ENCODE data around the gene PLCB1. TPM values are rescaled to one million over a fixed set of nuclear protein-coding genes. Genes with fewer than 3 reads are reported as not detected.
A peak's percentile ranks its signal among the peaks of the same experiment; 100 is the strongest.

PLCB1 gene
- total and polyA plus RNA-seq, 3 experiments from 2014 or later: 8.5 to 9.9 (median 8.8) TPM

DNA sequence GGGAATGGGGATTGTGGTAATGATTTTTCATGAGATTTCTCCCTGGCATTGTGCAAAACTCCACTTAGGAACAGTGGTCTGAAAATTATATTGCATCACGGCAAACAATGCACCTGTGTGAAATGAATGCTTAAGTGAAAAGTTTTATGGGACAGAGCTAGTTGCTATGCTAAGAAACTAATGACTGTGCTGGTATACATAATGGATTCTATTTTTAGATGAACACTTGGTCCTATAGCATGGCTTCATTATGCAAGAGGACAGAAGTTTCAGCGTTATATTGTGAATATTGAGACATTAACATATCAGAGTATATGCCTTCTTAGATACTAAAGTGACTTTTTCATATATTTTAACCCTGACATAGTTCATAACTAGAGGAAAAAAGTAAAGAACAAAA, 30.5 kb downstream of the PLCB1 start:
- peaks cover 0 to 4% of the 10 kb centered on the region in 2 donors for H3K27me3 Mint-ChIP-seq
- no peaks in the 10 kb centered on the region for H3K27me3 ChIP-seq (ENCODE audit: insufficient read depth, low read length, poor library complexity, severe bottlenecking)
- H3K4me3 ChIP-seq (ENCODE audit: low read length): no peak overlapping the region
- no peak overlapping the region for H3K4me3 Mint-ChIP-seq
- H3K27ac Mint-ChIP-seq: peak overlapping the region in 3 of 8 donors; percentile 1 to 42 (median 37)
- no peak for DNase-seq
- H3K4me1 ChIP-seq (ENCODE audit: insufficient read depth, low read length): peaks cover 5% of the 10 kb centered on the region
- H3K9me3 Mint-ChIP-seq: peaks cover 0 to 2% (median 0%) of the 10 kb centered on the region in 5 donors
- no peaks in the 10 kb centered on the region for H3K36me3 ChIP-seq (ENCODE audit: insufficient read depth, low read length)
- ChIA-PET POLR2A (interaction anchor here (1.2 kb wide), 1 partner anchor 10 kb away, joined by 3 read pairs; no protein-coding TSS in a partner anchor), CTCF (interaction anchor here (1.2 to 1.3 kb wide), 2 partner anchors 9 to 26 kb away, joined by 3 to 4 read pairs; no protein-coding TSS in a partner anchor)
- no peaks in the 10 kb centered on the region for H3K9me3 ChIP-seq (ENCODE audit: low read length)
- no peak overlapping the region for H3K27ac ChIP-seq (ENCODE audit: low read depth, low read length)
- peaks cover 23 to 28% (median 26%) of the 10 kb centered on the region in 3 donors for H3K4me1 Mint-ChIP-seq
- H3K36me3 Mint-ChIP-seq: peaks cover 2 to 10% (median 2%) of the 10 kb centered on the region in 3 donors

DNA sequence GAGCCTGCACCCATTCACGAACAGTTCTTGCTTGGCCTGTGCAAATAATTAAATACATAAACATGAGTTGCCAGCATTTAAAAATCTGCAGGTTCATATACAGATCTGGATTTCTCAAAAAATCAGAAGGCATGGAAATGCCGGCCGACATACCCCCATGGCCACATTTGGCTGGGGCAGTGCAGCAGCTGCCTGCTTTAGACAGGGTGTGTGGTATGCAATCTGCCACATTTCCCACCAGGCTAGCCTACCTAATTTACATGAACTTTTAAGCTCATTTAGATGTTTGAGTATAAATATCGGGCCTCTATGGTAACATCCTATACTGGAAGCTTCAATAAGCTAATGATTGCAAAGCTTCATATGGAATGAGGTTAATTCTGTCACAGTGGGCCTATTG, 31.5 kb downstream of the PLCB1 start:
- Mint-ChIP-seq H3K9me3 (peaks cover 0 to 2% (median 0%) of the 10 kb centered on the region in 5 donors), H3K4me3 (no peak overlapping the region), H3K36me3 (peaks cover 2 to 10% (median 2%) of the 10 kb centered on the region in 3 donors), H3K4me1 (peaks cover 23 to 26% (median 24%) of the 10 kb centered on the region in 3 donors), H3K27me3 (peaks cover 0 to 4% of the 10 kb centered on the region in 2 donors), H3K27ac (no peak overlapping the region)
- no peaks in the 10 kb centered on the region for H3K9me3 ChIP-seq (ENCODE audit: low read length)
- H3K4me3 ChIP-seq (ENCODE audit: low read length): no peak overlapping the region
- POLR2A ChIA-PET: no interaction called here
- CTCF ChIA-PET: interaction anchor here (1.2 kb wide), 1 partner anchor 32 kb away, joined by 3 read pairs; no protein-coding TSS in a partner anchor
- no peak for DNase-seq
- H3K36me3 ChIP-seq (ENCODE audit: insufficient read depth, low read length): no peaks in the 10 kb centered on the region
- no peak overlapping the region for H3K27ac ChIP-seq (ENCODE audit: low read depth, low read length)
- H3K4me1 ChIP-seq (ENCODE audit: insufficient read depth, low read length): peaks cover 5% of the 10 kb centered on the region
- H3K27me3 ChIP-seq (ENCODE audit: insufficient read depth, low read length, poor library complexity, severe bottlenecking): no peaks in the 10 kb centered on the region

DNA sequence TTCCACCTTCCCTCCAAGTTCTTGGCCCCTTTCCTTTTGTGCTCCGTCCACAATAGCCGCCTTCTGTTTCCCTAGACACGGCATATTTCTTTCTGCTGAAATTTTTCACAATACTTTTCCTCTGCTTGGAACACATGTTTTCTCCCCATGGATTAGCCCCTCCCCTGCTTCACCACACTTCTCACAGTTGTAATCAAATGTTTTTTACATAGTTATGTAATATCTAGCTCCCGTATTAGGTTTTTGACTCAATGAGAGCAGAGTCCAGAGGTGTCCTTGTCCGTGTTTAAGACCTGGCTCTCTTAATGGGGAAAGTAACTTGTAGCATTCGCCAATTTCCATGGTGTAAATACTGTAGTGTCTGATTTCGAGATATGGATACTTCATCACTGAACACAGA, 34.7 kb downstream of the PLCB1 start:
- ChIA-PET POLR2A (no interaction called here), CTCF (no interaction called here)
- H3K4me3 ChIP-seq (ENCODE audit: low read length): no peak overlapping the region
- no peaks in the 10 kb centered on the region for H3K9me3 Mint-ChIP-seq
- no peak overlapping the region for H3K27ac ChIP-seq (ENCODE audit: low read depth, low read length)
- H3K36me3 Mint-ChIP-seq: peaks cover 0 to 5% (median 0%) of the 10 kb centered on the region in 3 donors
- H3K4me3 Mint-ChIP-seq: peak overlapping the region in 1 of 7 donors; percentile 6
- peaks cover 16 to 22% (median 17%) of the 10 kb centered on the region in 3 donors for H3K4me1 Mint-ChIP-seq
- H3K27ac Mint-ChIP-seq: no peak overlapping the region
- no peaks in the 10 kb centered on the region for H3K27me3 ChIP-seq (ENCODE audit: insufficient read depth, low read length, poor library complexity, severe bottlenecking)
- H3K27me3 Mint-ChIP-seq: no peaks in the 10 kb centered on the region
- no peak for DNase-seq
- no peaks in the 10 kb centered on the region for H3K4me1 ChIP-seq (ENCODE audit: insufficient read depth, low read length)
- H3K36me3 ChIP-seq (ENCODE audit: insufficient read depth, low read length): no peaks in the 10 kb centered on the region
- H3K9me3 ChIP-seq (ENCODE audit: low read length): no peaks in the 10 kb centered on the region

DNA sequence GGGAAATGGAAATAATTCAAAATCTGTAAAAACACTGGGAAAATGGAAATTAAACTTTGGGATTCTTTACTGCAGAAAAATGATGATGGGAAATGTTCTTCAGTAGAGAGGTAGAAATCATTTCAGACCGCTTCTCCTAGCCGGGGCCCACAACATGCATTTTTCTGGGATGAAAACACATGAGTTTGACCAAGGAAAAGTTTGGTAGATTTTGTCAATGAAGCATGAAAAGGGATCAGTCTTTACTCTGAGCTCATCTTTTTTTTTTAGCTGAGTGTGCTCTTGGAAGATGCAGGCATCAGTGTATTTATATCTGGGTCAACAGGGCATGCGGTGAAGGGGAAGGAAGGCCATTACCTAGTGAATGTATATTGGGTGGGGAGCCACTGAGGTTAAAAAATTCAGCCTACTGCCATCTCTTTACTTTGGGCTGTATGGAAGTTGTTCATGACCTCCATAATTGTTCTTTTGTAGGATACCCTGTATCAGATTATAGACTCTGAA, 36.8 kb downstream of the PLCB1 start:
- Mint-ChIP-seq H3K36me3 (peaks cover 0 to 12% (median 2%) of the 10 kb centered on the region in 3 donors), H3K27me3 (no peaks in the 10 kb centered on the region), H3K4me3 (no peak overlapping the region), H3K27ac (no peak overlapping the region), H3K4me1 (peaks cover 8 to 22% (median 13%) of the 10 kb centered on the region in 3 donors), H3K9me3 (no peaks in the 10 kb centered on the region)
- ChIA-PET CTCF (no interaction called here), POLR2A (no interaction called here)
- no peak for DNase-seq
- Histone ChIP-seq H3K36me3 (ENCODE audit: insufficient read depth, low read length) (no peaks in the 10 kb centered on the region), H3K9me3 (ENCODE audit: low read length) (no peaks in the 10 kb centered on the region), H3K4me3 (ENCODE audit: low read length) (no peak overlapping the region), H3K4me1 (ENCODE audit: insufficient read depth, low read length) (no peaks in the 10 kb centered on the region), H3K27ac (ENCODE audit: low read depth, low read length) (no peak overlapping the region), H3K27me3 (ENCODE audit: insufficient read depth, low read length, poor library complexity, severe bottlenecking) (no peaks in the 10 kb centered on the region)

DNA sequence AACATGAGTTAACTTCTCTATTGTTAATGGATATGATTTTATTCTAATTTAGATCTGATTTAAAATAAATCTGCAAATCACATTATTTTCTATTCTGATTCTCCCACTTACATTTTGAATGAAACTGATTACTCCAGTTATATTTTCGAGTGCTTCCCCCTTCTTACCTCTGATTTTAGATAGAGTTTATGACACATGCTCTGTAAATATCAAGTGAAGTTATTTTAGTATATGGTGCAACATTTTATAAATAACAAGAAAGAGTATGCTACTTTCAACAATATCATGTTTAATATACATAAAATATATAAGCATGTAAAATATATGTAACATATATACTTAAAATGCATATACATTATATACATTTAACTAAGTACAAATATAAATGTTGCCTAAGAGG, 38.9 kb downstream of the PLCB1 start:
- Mint-ChIP-seq H3K9me3 (no peaks in the 10 kb centered on the region), H3K27me3 (no peaks in the 10 kb centered on the region), H3K4me3 (no peak overlapping the region), H3K36me3 (peaks cover 0 to 15% (median 2%) of the 10 kb centered on the region in 3 donors), H3K4me1 (peaks cover 15 to 25% (median 17%) of the 10 kb centered on the region in 3 donors), H3K27ac (no peak overlapping the region)
- Histone ChIP-seq H3K36me3 (ENCODE audit: insufficient read depth, low read length) (no peaks in the 10 kb centered on the region), H3K4me3 (ENCODE audit: low read length) (no peak overlapping the region), H3K9me3 (ENCODE audit: low read length) (no peaks in the 10 kb centered on the region), H3K27ac (ENCODE audit: low read depth, low read length) (no peak overlapping the region), H3K27me3 (ENCODE audit: insufficient read depth, low read length, poor library complexity, severe bottlenecking) (no peaks in the 10 kb centered on the region), H3K4me1 (ENCODE audit: insufficient read depth, low read length) (no peaks in the 10 kb centered on the region)
- CTCF ChIA-PET: no interaction called here
- POLR2A ChIA-PET: no interaction called here
- no peak for DNase-seq

DNA sequence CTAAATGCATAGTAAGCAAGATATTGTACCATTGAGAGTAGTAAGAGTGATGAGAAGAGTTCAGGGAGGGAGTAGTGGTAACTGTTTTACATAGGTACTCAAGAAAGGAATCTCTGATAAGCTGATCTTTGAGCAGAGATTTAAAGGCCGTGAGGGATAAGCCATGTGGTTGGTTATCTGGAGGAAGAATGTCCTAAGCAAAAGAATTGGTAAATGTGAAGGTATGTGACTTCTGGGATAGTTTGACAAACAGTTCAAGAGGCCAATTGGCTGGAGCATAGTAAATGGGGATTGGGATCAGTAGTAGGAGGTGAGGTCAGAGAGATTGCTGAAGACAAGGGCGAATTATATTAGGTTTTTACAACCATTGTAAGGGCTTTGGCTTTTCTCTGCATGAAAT, 40.1 kb downstream of the PLCB1 start:
- POLR2A ChIA-PET: no interaction called here
- H3K27me3 Mint-ChIP-seq: no peaks in the 10 kb centered on the region
- Histone ChIP-seq H3K27ac (ENCODE audit: low read depth, low read length) (no peak overlapping the region), H3K36me3 (ENCODE audit: insufficient read depth, low read length) (no peaks in the 10 kb centered on the region), H3K4me3 (ENCODE audit: low read length) (no peak overlapping the region), H3K4me1 (ENCODE audit: insufficient read depth, low read length) (no peaks in the 10 kb centered on the region), H3K27me3 (ENCODE audit: insufficient read depth, low read length, poor library complexity, severe bottlenecking) (no peaks in the 10 kb centered on the region), H3K9me3 (ENCODE audit: low read length) (no peaks in the 10 kb centered on the region)
- no peak overlapping the region for H3K27ac Mint-ChIP-seq
- H3K36me3 Mint-ChIP-seq: peaks cover 0 to 14% (median 2%) of the 10 kb centered on the region in 3 donors
- H3K4me3 Mint-ChIP-seq: no peak overlapping the region
- no peaks in the 10 kb centered on the region for H3K9me3 Mint-ChIP-seq
- H3K4me1 Mint-ChIP-seq: peaks cover 16 to 25% (median 17%) of the 10 kb centered on the region in 3 donors
- CTCF ChIA-PET: no interaction called here
- DNase-seq: no peak

DNA sequence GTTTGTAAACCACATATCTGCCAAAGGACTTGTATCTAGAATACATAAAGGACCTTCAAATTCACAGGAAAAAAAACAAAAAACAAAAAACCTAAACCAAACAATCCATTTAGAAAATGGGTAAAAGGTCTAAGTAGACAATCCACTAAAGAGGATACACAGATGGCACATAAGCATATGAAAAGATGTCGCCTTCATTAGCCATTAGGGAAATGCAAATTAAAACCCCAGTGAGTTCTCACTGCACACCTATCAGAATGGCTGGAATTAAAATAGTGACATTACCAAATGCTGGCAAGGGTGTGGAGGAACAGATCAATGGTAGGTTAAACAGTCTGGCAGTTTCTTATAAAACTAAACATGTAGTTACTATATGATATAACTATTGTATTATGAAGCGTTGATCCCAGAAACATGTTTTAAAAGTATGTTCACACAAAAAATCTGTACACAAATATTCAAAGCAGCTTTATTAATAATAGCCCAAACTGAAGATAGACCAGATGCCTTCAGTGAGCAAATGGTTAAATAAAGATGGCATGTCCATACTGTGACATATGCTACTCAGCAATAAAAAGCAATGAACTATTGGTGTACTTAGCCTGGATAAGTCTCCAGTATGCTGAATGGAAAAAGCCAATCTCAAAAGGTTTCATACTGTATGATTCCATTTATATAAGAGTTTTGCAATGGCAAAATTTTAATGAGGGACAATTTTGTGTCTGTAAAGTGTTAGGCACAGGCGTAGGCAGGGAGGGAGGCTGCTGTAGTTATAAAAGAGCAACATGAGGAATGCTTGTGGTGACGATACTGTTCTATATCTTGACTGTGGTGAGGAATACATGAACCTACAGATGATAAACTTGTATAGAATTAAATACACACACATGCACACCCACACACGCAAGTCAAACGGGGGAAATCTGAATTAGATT, 43.9 kb downstream of the PLCB1 start:
- no peaks in the 10 kb centered on the region for H3K9me3 ChIP-seq (ENCODE audit: low read length)
- no peak overlapping the region for H3K4me3 ChIP-seq (ENCODE audit: low read length)
- no peak overlapping the region for H3K4me3 Mint-ChIP-seq
- no peaks in the 10 kb centered on the region for H3K4me1 ChIP-seq (ENCODE audit: insufficient read depth, low read length)
- ChIA-PET CTCF (no interaction called here), POLR2A (no interaction called here)
- no peaks in the 10 kb centered on the region for H3K36me3 ChIP-seq (ENCODE audit: insufficient read depth, low read length)
- H3K27ac ChIP-seq (ENCODE audit: low read depth, low read length): no peak overlapping the region
- no peaks in the 10 kb centered on the region for H3K27me3 ChIP-seq (ENCODE audit: insufficient read depth, low read length, poor library complexity, severe bottlenecking)
- H3K9me3 Mint-ChIP-seq: no peaks in the 10 kb centered on the region
- H3K27me3 Mint-ChIP-seq: no peaks in the 10 kb centered on the region
- no peak for DNase-seq
- H3K36me3 Mint-ChIP-seq: peaks cover 0 to 14% (median 2%) of the 10 kb centered on the region in 3 donors
- H3K4me1 Mint-ChIP-seq: peaks cover 7 to 16% (median 13%) of the 10 kb centered on the region in 3 donors
- no peak overlapping the region for H3K27ac Mint-ChIP-seq

DNA sequence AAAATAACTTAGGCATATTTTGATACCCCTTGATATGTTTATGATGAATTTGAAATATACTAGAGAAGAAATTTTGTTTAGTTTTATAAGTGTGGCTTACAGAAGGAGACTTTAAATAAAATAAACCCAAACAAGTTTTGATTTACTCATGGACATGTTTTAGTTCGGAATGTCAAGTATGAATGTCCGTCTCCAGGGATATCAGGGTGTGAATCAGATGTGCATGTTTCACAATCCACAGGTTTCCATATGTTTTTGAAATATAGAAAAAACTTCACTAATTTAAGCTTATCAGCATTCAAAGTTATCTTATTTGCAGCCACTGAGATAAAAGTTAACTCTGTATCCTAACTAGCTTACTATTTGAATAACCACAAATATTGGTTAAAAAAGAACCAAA, 51.5 kb downstream of the PLCB1 start:
- CTCF ChIA-PET: no interaction called here
- Mint-ChIP-seq H3K9me3 (no peaks in the 10 kb centered on the region), H3K27me3 (no peaks in the 10 kb centered on the region)

More for the DNA sequence above, 51.5 kb downstream of the PLCB1 start:
- Mint-ChIP-seq H3K4me1 (peaks cover 8 to 22% (median 10%) of the 10 kb centered on the region in 3 donors), H3K4me3 (no peak overlapping the region), H3K27ac (no peak overlapping the region), H3K36me3 (peaks cover 0 to 3% (median 0%) of the 10 kb centered on the region in 3 donors)
- Histone ChIP-seq H3K27ac (ENCODE audit: low read depth, low read length) (no peak overlapping the region), H3K4me3 (ENCODE audit: low read length) (no peak overlapping the region), H3K27me3 (ENCODE audit: insufficient read depth, low read length, poor library complexity, severe bottlenecking) (no peaks in the 10 kb centered on the region), H3K36me3 (ENCODE audit: insufficient read depth, low read length) (no peaks in the 10 kb centered on the region), H3K9me3 (ENCODE audit: low read length) (no peaks in the 10 kb centered on the region), H3K4me1 (ENCODE audit: insufficient read depth, low read length) (no peaks in the 10 kb centered on the region)
- no peak for DNase-seq
- POLR2A ChIA-PET: no interaction called here
